Stimulated activated memory B cell treated with anti-CD40 and anti-IgM and Interleukin-4, amounts not matched to agents 10 μg/mL and 1 μg/mL and 100 μg/mL, for 72 hours (primary cell): ENCODE measurements around the gene CYGB.
"Not testable (repeated sequence)": the region's sequence is repeated elsewhere in the genome, so short reads cannot be mapped to it uniquely, and the experiment has no call there.

Experiments used
- ATAC-seq: fragments of 150-1000 bp; cut with Tn5 transposase; 2 replicates; pipeline ENCODE4 v1.10.0; 2021
- H3K27ac Mint-ChIP-seq: one replicate; pipeline ENCODE4 v1.8.0; 2022; ENCODE audit warnings: mild to moderate bottlenecking, mixed read lengths
- H3K27me3 Mint-ChIP-seq: one replicate; pipeline ENCODE4 v1.8.0; 2022; ENCODE audit warnings: mixed read lengths
- H3K36me3 Mint-ChIP-seq: one replicate; pipeline ENCODE4 v1.8.0; 2022; ENCODE audit warnings: mixed read lengths
- H3K4me1 Mint-ChIP-seq: one replicate; pipeline ENCODE4 v1.8.0; 2022; ENCODE audit warnings: mixed read lengths
- H3K4me3 Mint-ChIP-seq: one replicate; pipeline ENCODE4 v1.8.0; 2022; ENCODE audit warnings: mild to moderate bottlenecking, moderate library complexity, mixed read lengths
- H3K9me3 Mint-ChIP-seq: one replicate; pipeline ENCODE4 v1.8.0; 2022; ENCODE audit warnings: mixed read lengths

Gene CYGB

DNA sequence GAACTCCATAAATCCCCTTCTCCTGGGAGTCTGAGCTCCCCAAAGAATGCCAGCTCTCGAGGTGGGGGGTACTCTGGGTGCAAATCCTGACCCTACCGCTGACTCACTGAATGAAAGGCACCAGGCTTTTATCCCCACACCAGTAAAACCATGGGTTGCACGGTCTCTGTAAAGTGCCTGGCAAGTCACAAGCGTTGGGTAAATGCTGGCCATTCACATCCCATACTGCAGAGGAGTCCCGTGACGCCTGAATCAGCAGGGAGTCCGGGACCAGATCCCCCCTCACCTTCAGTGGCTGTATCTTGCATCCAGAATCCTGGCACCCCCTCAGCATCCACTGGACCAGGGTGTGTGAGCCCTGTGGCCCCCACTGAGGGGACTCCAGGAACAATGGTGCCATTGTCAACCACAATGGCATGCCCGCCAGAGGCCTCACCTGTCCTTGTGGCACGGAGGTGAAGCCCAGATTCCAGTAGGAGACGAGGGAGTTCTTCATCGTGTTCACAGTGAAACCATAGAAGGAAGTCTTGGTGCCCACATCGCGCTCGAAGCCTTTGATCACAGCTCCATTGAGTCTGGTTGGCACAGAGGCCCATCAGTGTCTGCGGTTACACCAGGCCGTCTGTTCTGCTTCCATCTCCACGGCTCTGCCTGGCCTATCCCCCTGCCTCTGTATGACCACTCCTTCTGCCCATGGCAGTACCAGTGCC is 34.8 kb upstream of the CYGB start:
- H3K4me1 Mint-ChIP-seq: peaks cover 24% of the 10 kb centered on the region
- H3K4me3 Mint-ChIP-seq: no peak overlapping the region
- peaks cover 10% of the 10 kb centered on the region for H3K27me3 Mint-ChIP-seq
- H3K27ac Mint-ChIP-seq: no peak overlapping the region
- H3K36me3 Mint-ChIP-seq: peaks cover 8% of the 10 kb centered on the region
- no peaks in the 10 kb centered on the region for H3K9me3 Mint-ChIP-seq
- no peak for ATAC-seq

DNA sequence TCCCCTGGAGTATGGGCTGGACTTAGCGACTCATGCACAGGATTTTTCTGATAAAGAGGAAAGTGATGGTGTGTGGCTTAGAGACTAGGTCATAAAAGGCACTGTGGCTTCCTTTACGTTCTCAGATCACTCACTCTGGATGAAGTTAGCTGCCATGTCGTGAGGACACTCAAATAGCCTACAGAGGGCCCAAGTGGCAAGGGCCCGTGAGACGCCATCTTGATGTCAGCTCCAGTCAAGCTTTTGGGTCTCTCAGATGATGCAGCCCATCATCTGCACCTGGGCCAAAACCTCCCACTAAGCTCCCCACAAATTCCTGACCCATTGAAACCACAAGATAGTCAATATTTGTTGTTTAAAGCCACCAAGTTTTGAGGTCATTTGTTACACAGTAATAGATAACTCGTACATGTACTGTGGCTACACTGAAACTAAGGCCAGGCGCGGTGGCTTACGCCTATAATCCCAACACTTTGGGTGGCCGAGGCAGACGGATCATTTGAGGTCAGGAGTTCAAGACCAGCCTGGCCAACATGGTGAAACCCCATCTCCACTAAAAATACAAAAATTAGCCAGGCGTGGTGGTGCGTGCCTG is 33.5 kb upstream of the CYGB start:
- H3K27me3 Mint-ChIP-seq: peaks cover 10% of the 10 kb centered on the region
- H3K4me1 Mint-ChIP-seq: peaks cover 38% of the 10 kb centered on the region
- H3K9me3 Mint-ChIP-seq: no peaks in the 10 kb centered on the region
- H3K36me3 Mint-ChIP-seq: peaks cover 21% of the 10 kb centered on the region
- no peak overlapping the region for H3K27ac Mint-ChIP-seq
- no peak for ATAC-seq
- H3K4me3 Mint-ChIP-seq: no peak overlapping the region

DNA sequence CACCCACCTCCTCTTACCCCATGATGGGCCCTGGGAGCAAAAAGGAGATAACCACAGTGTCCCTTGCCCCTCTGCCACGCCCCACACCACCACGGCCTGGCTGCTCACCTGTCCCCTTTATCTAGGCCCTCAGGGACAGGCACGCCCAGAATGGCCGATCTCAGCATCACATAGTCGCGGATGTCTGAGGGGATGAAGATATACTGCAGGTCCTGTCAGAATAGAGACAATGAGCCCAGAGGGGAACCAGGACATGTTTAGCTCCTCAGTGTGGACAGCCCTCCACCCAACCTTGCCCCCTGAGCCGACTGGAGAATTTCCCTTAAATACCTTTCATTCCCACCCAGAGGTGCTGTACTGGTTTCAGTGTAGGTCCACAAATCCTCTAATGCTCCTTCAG is 32.9 kb upstream of the CYGB start:
- Mint-ChIP-seq H3K27me3 (peaks cover 10% of the 10 kb centered on the region), H3K4me3 (no peak overlapping the region), H3K36me3 (peaks cover 26% of the 10 kb centered on the region), H3K9me3 (no peaks in the 10 kb centered on the region), H3K4me1 (peaks cover 43% of the 10 kb centered on the region), H3K27ac (no peak overlapping the region)
- ATAC-seq: no peak

DNA sequence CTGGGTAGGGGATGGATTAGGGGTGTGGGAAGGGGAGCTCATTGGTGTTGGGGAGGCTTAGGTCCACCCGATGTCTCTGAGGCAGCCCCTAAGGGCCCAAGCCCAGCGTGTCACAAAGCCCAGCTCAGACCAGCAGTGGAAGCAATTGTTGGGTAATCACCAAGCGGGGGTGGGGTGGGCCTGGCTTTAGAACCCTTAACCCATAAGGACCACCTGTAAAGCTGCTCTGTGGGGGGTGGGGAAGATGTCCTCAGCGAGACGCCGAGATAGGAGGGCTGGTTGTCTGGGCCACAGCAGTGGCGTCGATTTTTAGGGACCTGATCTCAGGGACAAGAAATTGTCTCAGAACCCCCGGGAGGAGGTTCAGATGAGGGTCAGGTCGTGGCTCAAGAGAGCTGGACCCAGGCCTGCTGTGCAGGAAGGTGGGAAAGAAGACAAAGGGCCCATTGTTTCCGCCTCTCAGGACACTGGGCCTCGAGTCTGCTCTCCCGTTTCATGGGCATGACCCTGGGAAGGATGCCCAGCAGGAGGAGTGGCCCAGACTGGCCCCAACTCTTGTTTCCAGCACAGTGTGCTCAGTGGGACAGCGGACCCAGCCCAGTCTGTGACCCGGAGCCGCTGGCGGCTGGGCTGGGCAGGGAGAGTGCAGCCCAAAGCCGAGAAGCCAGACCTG is 32.2 kb upstream of the CYGB start:
- Mint-ChIP-seq H3K4me1 (peaks cover 47% of the 10 kb centered on the region), H3K9me3 (no peaks in the 10 kb centered on the region), H3K27ac (no peak overlapping the region), H3K36me3 (peaks cover 30% of the 10 kb centered on the region), H3K27me3 (peaks cover 10% of the 10 kb centered on the region), H3K4me3 (no peak overlapping the region)
- no peak for ATAC-seq

DNA sequence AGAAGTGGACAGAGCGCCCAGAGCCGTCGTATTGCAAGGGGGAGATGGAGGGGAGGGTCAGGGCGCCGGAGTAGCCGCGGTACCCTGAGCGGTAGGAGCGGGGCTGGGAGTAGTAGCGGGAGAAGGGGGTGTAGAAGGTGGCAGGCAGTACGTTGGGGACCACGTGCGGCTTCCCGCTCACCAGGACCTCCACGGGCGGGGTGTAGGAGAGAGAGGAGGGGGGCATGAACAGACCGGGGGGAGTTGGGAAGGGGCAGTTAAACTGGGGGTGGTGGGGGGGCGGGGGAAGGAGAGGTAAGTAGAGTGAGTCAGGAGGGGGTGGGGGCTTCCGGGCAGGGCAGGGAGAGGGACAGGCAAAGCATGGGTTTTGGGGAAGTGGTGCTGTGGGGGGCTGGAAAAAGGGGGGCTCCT is 31.3 kb upstream of the CYGB start:
- peaks cover 47% of the 10 kb centered on the region for H3K4me1 Mint-ChIP-seq
- peaks cover 30% of the 10 kb centered on the region for H3K36me3 Mint-ChIP-seq
- H3K27ac Mint-ChIP-seq: peak overlapping the region; percentile 20

DNA sequence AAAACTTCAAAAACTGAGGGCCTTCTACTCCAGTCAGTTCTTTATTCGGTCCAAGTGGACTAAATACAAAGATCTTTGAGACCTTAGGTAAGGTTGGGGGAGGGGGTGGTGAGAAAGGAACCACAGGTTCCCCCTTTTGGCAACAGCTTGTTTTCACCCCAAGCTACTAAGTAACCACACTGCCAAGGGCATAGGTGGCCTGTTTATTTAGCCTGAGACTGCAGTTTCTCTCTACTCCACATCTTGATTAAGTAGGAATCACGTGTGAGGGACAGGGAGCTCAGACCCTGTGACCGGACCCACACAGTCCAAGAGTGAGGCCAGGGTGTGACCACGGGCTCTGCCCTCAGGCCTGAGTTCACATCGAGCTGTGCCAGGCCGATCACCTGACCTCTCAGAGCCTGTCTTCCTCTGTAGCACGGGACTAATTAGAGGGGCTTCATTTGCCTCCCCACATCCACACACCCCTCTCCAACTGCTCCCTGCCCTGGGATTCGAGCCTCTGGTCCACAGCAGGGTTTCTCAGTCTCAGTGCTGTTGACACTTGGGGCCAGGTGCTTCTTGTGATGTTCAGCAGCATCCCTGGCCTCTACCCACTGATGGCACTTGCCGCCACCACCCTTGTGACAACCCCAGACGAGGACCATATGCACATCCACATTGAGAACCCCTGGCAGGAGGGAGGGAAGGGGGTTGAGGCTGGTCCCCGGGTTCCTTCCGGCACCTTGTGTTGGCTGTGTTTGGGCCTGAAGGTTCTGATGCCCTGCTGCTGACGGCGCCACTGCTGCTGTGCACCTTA is 30.3 kb upstream of the CYGB start:
- no peak overlapping the region for H3K4me3 Mint-ChIP-seq

More for the DNA sequence above, 31.3 kb upstream of the CYGB start:
- peaks cover 10% of the 10 kb centered on the region for H3K27me3 Mint-ChIP-seq
- no peak for ATAC-seq
- no peaks in the 10 kb centered on the region for H3K9me3 Mint-ChIP-seq
- no peak overlapping the region for H3K4me3 Mint-ChIP-seq

DNA sequence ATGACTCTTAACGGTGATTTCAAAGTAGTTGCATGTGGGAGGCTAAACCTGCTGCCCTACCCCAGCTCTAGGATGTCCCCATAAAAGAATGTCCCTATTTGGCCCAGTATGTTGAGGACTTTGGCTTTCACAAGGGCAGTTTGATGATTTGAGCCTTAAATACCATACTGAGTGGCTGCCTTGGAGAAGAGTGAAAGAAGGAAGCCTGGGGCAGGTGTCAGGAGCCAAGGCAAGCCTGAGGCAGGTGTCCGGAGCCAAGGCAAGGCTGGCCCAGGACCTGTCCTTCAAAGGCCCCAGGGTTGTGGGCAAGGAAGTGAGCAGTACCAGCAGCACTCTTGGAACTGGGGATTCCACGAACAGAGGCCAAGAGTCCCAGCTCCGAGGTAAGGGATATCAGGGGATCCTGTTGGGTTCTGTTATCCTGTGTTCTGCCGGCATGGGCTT is 29.5 kb upstream of the CYGB start:
- Mint-ChIP-seq H3K27ac (no peak overlapping the region), H3K9me3 (no peaks in the 10 kb centered on the region), H3K4me3 (no peak overlapping the region), H3K27me3 (peaks cover 10% of the 10 kb centered on the region), H3K36me3 (peaks cover 39% of the 10 kb centered on the region), H3K4me1 (peaks cover 50% of the 10 kb centered on the region)
- ATAC-seq: no peak

More for the DNA sequence above, 30.3 kb upstream of the CYGB start:
- Mint-ChIP-seq H3K27me3 (peaks cover 10% of the 10 kb centered on the region), H3K36me3 (peaks cover 36% of the 10 kb centered on the region), H3K4me1 (peaks cover 51% of the 10 kb centered on the region), H3K9me3 (no peaks in the 10 kb centered on the region), H3K27ac (peak overlapping the region; percentile 20)
- ATAC-seq: peak; percentile 72

DNA sequence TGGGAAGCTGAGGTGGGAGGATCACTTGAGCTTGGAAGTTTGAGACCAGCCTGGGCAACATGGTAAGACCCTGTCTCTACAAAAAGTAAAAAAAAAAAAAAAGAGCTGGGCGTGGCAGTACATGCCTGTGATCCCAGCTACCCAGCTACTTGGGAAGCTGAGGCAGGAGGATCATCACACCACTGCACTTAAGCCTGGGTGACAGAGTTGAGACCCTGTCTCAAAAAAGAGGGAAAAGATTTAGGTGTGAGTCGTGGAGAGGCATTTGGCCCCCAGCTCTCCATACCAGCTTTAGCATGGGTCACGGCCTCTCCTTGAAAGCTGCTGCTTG is 29.1 kb upstream of the CYGB start:
- ATAC-seq: no peak
- H3K4me3 Mint-ChIP-seq: no peak overlapping the region
- no peaks in the 10 kb centered on the region for H3K9me3 Mint-ChIP-seq
- H3K27ac Mint-ChIP-seq: no peak overlapping the region
- H3K27me3 Mint-ChIP-seq: peaks cover 10% of the 10 kb centered on the region
- H3K36me3 Mint-ChIP-seq: peaks cover 44% of the 10 kb centered on the region
- H3K4me1 Mint-ChIP-seq: peaks cover 54% of the 10 kb centered on the region

DNA sequence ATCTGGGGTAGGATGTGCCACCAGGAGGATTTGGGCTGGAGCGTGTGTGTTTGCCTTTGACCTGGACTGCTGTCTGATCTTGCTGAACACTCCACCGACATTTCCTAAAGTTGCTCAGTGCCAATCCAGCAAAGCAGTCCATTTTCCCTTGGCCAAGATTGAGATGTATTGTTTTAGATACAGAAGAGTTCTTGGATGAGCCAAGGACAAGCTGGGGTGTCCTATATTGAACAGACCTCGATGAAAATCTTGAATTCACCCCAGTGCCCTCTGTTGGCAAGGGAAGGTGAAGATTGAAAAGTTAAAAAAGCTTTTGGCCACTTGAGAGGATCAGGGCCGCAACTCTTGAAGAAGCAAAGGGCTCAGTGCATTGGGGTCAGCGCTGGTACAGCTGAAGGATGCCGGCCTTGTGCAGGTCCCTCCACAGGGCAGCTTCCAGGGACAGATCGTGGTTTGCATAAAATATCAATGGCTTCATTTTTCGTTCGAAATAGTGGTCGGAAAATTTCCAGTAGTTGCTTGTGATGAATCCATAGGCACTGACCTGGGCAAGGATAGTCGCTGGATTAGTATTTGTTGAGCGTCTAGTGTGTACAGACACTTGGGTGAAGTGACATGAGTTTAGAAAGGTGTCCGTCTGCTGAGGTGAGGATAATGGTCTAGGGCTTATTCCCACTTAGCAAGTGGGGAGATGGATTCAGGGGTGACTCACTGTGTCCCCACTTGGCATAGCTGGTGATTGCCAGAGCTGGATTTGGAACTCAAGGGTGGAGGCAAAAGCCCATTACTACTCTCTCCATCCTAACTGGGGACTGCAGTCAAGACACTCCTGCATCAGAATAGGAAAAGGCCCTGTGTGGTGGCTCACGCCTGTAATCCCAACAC is 28.5 kb upstream of the CYGB start:
- Mint-ChIP-seq H3K36me3 (peaks cover 50% of the 10 kb centered on the region), H3K27ac (no peak overlapping the region), H3K9me3 (no peaks in the 10 kb centered on the region), H3K27me3 (peaks cover 10% of the 10 kb centered on the region), H3K4me1 (peaks cover 60% of the 10 kb centered on the region), H3K4me3 (no peak overlapping the region)
- ATAC-seq: no peak

DNA sequence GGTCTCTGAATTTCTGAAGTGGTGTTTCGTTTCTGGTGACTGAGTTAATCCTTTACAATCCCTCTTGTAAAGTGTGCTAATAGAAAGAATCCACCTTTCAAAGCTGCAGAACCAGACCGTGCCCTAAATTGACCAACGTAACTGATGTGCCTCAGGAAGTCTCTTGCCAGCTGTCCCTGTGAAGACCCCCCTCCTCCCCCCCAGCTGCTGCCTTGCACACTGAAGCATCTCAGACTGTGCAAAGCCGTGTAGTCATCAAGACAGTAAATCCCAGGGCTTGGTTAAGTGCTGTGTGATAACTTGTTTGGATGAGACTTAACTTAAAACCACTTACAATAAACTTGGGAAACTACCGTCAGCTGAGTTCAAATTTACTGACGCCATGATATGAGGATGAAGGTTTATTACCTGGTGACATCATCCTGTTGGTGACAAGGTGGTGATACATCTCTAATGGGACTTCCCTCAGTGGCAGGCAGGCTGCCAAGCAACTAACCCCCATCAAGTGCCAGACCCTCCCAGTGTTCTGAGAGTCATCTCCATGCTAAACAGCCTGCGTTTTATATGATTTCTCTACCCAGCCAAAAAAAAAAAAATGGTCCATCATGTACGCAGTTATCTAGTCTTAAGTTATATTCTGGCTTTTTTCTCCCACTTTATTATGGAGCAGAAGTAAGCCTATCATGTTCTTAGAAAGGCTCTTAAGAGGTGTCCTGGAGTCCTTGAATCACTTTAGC is 27.6 kb upstream of the CYGB start:
- H3K36me3 Mint-ChIP-seq: peaks cover 55% of the 10 kb centered on the region
- not testable (repeated sequence) for H3K27ac Mint-ChIP-seq, H3K9me3 Mint-ChIP-seq, H3K4me3 Mint-ChIP-seq, ATAC-seq, H3K27me3 Mint-ChIP-seq
- peaks cover 68% of the 10 kb centered on the region for H3K4me1 Mint-ChIP-seq

DNA sequence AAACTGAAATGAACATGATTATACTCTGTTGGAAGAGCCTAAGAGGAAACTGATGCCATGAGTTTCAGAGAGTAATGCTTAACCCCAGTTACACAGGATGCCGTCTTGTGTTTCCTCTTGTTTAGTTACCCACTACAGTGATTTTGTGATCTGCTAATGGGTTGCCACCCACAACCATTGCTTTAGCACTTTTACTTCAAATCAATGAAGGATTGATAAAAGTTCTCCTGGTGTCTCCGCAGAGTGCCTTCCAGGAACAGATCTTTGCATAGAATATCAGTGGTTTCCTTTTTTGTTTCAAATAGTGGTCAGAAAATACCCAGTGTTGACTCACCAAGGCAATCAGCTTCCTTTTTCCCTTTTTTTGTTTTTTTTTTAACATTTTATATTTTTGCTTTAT is 25.9 kb upstream of the CYGB start:
- H3K36me3 Mint-ChIP-seq: peaks cover 54% of the 10 kb centered on the region
- peaks cover 73% of the 10 kb centered on the region for H3K4me1 Mint-ChIP-seq
- not testable (repeated sequence) for H3K4me3 Mint-ChIP-seq, ATAC-seq, H3K9me3 Mint-ChIP-seq, H3K27me3 Mint-ChIP-seq, H3K27ac Mint-ChIP-seq

DNA sequence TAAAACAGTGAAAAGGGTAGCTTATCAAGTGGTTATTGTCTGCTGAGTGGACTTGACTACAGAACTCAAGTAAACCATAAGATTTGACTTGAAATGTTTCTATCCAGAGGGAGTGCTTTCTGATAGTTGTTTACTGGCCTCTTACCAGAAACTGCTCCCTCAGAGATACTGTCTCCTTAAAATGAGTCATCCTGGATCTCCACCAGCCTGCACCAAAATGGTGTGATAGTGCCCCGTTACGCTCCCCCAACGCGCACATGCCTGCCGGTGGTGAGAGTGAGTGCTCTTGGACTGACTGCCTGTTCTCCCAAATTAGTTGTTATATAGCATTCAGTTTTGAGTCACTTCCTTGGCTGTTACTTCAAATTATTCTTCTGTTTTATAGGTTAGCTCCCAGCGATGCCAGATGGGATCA is 25.2 kb upstream of the CYGB start:
- Mint-ChIP-seq H3K27me3 (no peaks in the 10 kb centered on the region), H3K36me3 (peaks cover 52% of the 10 kb centered on the region), H3K9me3 (no peaks in the 10 kb centered on the region), H3K4me3 (no peak overlapping the region), H3K27ac (no peak overlapping the region), H3K4me1 (peaks cover 73% of the 10 kb centered on the region)
- ATAC-seq: no peak

DNA sequence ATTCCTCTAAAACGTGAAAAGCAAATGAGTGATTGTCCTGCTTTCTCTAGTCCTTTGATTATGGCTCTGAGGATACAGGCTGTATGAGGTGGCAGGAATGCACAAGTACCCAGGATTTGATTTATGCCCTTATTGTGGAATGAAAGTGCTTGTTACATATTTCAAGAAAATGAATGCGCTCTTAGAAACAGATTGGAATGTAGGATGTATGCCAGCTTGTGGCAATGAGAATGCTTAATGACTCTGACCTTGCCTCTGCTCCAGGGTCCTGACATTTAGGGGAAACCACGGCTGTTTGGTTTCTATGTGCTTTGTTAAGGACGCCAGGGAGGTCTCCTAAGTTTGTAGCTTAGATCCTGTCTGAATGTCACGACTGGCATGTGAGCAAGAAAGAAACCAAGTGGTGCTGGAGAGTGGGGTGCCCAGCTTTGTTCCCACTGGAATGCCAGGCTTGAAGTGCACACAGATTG is 24.3 kb upstream of the CYGB start:
- Mint-ChIP-seq H3K36me3 (peaks cover 48% of the 10 kb centered on the region), H3K27me3 (no peaks in the 10 kb centered on the region), H3K4me3 (peak overlapping the region; percentile 55), H3K4me1 (peaks cover 73% of the 10 kb centered on the region), H3K27ac (peak overlapping the region; percentile 22), H3K9me3 (no peaks in the 10 kb centered on the region)
- no peak for ATAC-seq

DNA sequence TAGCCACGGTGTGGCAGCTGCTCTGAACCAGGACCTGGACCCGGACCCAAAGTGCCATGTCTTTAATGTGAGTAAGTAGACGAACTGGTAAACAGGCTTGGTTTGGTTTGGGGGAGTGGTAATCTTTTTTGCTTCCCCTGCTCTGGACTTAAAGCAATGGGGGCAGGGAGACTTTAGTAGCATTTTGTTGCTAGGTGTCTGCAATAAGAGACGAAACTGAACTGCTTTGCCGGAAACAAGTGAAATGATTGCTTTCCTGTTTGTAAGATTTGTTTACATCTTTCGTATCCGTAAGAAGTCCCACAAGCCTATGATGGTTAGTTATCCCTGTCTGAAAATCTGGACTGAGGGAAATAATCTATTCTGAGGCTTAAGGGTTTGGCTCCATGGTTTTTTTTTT is 23.8 kb upstream of the CYGB start:
- no peak for ATAC-seq
- Mint-ChIP-seq H3K4me1 (peaks cover 73% of the 10 kb centered on the region), H3K4me3 (peak overlapping the region; percentile 64), H3K36me3 (peaks cover 43% of the 10 kb centered on the region), H3K9me3 (no peaks in the 10 kb centered on the region), H3K27me3 (no peaks in the 10 kb centered on the region), H3K27ac (peak overlapping the region; percentile 22)
